ENCODE results near the gene CASP8. TPM values are rescaled to one million over a fixed set of nuclear protein-coding genes. Genes with fewer than 3 reads are reported as not detected.

The CASP8 gene
- total RNA-seq, 4 donors from 2014 or later, result 2.6 to 111 (median 20.7) TPM

DNA sequence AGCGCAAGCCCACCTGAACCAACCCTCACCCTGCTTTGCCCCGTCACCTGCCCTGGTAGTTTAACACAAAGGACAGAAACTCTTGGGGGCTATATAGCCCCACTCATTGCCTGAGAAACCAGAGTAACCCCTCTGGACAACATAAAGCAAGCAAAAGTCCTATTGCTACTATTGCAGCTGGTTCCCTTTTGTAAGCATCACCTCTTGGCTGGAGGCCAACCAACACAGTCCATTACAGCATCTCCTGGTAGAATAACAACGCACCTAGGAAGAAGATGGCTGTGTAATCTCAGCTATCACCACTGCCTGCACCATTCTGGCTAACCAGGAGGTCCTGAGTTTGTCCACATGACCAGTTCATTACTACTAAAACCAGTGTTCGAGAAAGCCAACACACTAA lies 60.4 kb downstream of the CASP8 start:
- no peak overlapping the region for H3K27ac ChIP-seq
- no peak overlapping the region for H3K4me3 ChIP-seq
- TF ChIP-seq, protein P1, sequence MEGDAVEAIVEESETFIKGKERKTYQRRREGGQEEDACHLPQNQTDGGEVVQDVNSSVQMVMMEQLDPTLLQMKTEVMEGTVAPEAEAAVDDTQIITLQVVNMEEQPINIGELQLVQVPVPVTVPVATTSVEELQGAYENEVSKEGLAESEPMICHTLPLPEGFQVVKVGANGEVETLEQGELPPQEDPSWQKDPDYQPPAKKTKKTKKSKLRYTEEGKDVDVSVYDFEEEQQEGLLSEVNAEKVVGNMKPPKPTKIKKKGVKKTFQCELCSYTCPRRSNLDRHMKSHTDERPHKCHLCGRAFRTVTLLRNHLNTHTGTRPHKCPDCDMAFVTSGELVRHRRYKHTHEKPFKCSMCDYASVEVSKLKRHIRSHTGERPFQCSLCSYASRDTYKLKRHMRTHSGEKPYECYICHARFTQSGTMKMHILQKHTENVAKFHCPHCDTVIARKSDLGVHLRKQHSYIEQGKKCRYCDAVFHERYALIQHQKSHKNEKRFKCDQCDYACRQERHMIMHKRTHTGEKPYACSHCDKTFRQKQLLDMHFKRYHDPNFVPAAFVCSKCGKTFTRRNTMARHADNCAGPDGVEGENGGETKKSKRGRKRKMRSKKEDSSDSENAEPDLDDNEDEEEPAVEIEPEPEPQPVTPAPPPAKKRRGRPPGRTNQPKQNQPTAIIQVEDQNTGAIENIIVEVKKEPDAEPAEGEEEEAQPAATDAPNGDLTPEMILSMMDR (IDR thresholded peaks at IDR 0.05), result no peak
- H3K36me3 ChIP-seq, result no peaks in the 10 kb centered on the region
- no peaks in the 10 kb centered on the region for H3K27me3 ChIP-seq
- H3K9me3 ChIP-seq, result peaks cover 0 to 5% of the 10 kb centered on the region in 2 donors
- intact Hi-C loops (cut with DNase I; ENCODE audit: low total_unique reads), result no loop called here
- no peak for DNase-seq
- no peaks in the 10 kb centered on the region for H3K4me1 ChIP-seq

DNA sequence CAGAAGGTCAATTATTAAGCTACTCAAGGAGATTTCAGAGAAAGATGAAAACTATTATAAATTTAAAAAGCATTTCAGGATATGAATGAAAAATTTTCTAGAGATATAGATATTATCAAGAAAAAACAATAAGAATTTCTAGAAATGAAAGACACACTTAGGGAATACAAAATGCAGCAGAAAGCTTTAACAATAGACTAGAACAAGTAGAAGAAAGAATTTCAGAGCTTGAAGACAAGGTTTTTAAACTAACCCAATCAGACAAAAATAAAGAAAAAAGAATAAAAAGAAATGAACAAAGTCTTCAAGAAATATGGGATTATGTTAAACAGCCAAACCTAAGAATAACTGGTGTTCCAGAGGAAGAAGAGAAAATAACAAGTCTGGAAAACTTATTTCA lies 62.4 kb downstream of the CASP8 start:
- no peaks in the 10 kb centered on the region for H3K27me3 ChIP-seq
- no peaks in the 10 kb centered on the region for H3K4me1 ChIP-seq
- TF ChIP-seq, protein P1 (IDR thresholded peaks at IDR 0.05), result no peak
- TF ChIP-seq POLR2A (IDR thresholded peaks at IDR 0.05), result no peak
- no peak overlapping the region for H3K4me3 ChIP-seq
- intact Hi-C loops (cut with DNase I; ENCODE audit: low total_unique reads), result no loop called here
- no peak for DNase-seq
- peaks cover 0 to 5% of the 10 kb centered on the region in 2 donors for H3K9me3 ChIP-seq
- H3K27ac ChIP-seq, result no peak overlapping the region
- no peaks in the 10 kb centered on the region for H3K36me3 ChIP-seq

DNA sequence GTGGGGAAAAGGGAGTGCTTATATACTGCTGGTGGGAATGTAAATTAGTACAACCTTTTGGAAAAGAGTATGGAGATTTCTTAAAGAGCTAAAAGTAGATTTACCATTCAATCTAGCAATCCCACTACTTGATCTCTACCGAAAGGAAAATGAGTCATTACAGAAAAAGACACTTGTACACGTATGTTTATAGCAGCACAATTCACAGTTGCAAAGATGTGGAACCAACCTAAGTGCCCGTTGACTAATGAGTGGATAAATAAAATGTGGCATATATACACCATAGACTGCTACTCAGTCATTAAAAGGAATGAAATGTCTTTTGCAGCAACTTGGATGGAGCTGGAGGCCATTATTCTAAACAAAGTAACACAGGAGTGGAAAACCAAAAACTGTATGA lies 67.3 kb downstream of the CASP8 start:
- TF ChIP-seq, protein P1 (IDR thresholded peaks at IDR 0.05), result no peak
- TF ChIP-seq POLR2A (IDR thresholded peaks at IDR 0.05), result no peak
- Histone ChIP-seq H3K9me3 (peaks cover 0 to under 1% of the 10 kb centered on the region in 2 donors), H3K4me1 (no peaks in the 10 kb centered on the region), H3K27me3 (no peaks in the 10 kb centered on the region), H3K27ac (no peak overlapping the region), H3K4me3 (no peak overlapping the region), H3K36me3 (no peaks in the 10 kb centered on the region)
- intact Hi-C loops (cut with DNase I; ENCODE audit: low total_unique reads), result no loop called here
- DNase-seq, result no peak

DNA sequence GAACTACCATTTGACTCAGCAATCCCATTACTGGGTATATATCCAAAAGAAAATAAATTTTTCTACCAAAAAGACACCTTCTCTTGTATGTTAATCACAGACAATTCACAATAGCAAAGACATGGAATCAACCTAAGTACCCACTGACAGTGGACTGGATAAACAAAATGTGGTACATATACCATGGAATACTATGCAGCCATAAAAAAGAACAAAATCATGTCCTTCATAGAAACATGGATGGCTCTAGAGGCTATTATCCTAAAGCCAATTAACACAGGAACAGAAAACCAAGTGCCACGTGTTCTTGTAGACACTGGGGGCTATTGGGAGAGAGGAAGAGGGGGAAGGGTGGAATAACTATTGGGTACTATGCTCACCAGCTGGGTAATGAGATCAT lies 69.1 kb downstream of the CASP8 start:
- DNase-seq, result no peak
- Histone ChIP-seq H3K9me3 (no peaks in the 10 kb centered on the region), H3K27me3 (no peaks in the 10 kb centered on the region), H3K4me3 (no peak overlapping the region), H3K36me3 (no peaks in the 10 kb centered on the region), H3K4me1 (no peaks in the 10 kb centered on the region), H3K27ac (no peak overlapping the region)
- intact Hi-C loops (cut with DNase I; ENCODE audit: low total_unique reads), result no loop called here
- TF ChIP-seq, protein P1 (IDR thresholded peaks at IDR 0.05), result no peak
- TF ChIP-seq POLR2A (IDR thresholded peaks at IDR 0.05), result no peak

Small RNA genes lying within 50 kb of the gene (small RNA-seq; reads per million reads assigned to genes)
- not detected for gene MTND4LP13

Other genes starting within 250 kb of the CASP8 start
- 10 to 100 TPM in 2 of 4 donors, 1 to 10 TPM in 2; 2.8 to 36.3 (median 21.1) TPM for gene HYCC2, start 188.9 kb upstream of the CASP8 start, total RNA-seq
- 100 to 1,000 TPM in 1 of 4 donors, 10 to 100 TPM in 3; 31.2 to 129 (median 38.3) TPM for gene NDUFB3, start 188.5 kb upstream of the CASP8 start, total RNA-seq
- gene CFLAR, start 144.4 kb upstream of the CASP8 start, total RNA-seq, result 100 to 1,000 TPM; 176 to 217 (median 201) TPM
- 10 to 100 TPM in 2 of 4 donors, 1 to 10 TPM in 2; 1.8 to 21.6 (median 11.7) TPM for gene CASP10, start 77.4 kb upstream of the CASP8 start, total RNA-seq
- 1 to 10 TPM in 2 of 4 donors, under 1 TPM in 1, not detected in 1; 0.26 to 2.0 (median 1.5) TPM for gene FLACC1, start 96.8 kb downstream of the CASP8 start, total RNA-seq
- gene TRAK2, start 190.9 kb downstream of the CASP8 start, total RNA-seq, result 10 to 100 TPM; 31.8 to 54.9 (median 38.2) TPM
- gene STRADB, start 191.2 kb downstream of the CASP8 start, total RNA-seq, result 10 to 100 TPM in 3 of 4 donors, 1 to 10 TPM in 1; 5.4 to 27.2 (median 22.0) TPM